Heart left ventricle (tissue), 13 donors: ENCODE measurements around the gene GALNT13.

Source experiments
- POLR2A ChIP-seq, 2 donors: fragments of 450-650 bp; IDR thresholded peaks; one replicate each; pipeline ENCODE4 v1.6.1; 2017; ENCODE audit warnings: antibody characterized with exemption in 2 of 2, mild to moderate bottlenecking in 2 of 2, moderate library complexity in 2 of 2
- TF ChIP-seq, protein P1 (sequence below), 12 donors: fragments of 200-600 bp; sonication (generic) in 4 of 12; IDR thresholded peaks; one replicate each; pipeline versions ENCODE4 v1.5.0 to v1.8.0; 2018 to 2022; ENCODE audit warnings: antibody characterized with exemption in 12 of 12, mild to moderate bottlenecking in 5 of 12
- donor health status: ischemic (EF 13 %, LVEDD 7.1; RV severe dilation, severe dysfunction).
- donor health status: DM: no; HTN: yes; CAD: no.
- donor health status: DM: no; HTN: no; CAD: no.
- donor health status: ischemic (EF 25% LVEDD 6.9; RV normal size, moderate dysfunction).
- donor health status: ischemic (EF 25% LVEDD 5.7; RV mildly dilated, moderate dysfunction).
- donor health status: ischemic (EF 35%, LVEDD 5.7; RV mildly dilated, moderate dysfunction).
- donor health status: nonischemic (EF 11% LVEDD 7.7; RV severe dilation, severe dysfunction).
- donor health status: DM: yes; HTN: yes; CAD: no.
- donor health status: PGD.
- donor health status: ischemic (EF 29% LVEDD 5.4; RV normal size, mild dysfunction).
- donor health status: nonischemic (EF 23%, LVEDD 6.1; RV moderate dilation, normal function).

GRCh38 chr2:154394600-154394999 is 522.9 kb downstream of the GALNT13 start:
- TF ChIP-seq POLR2A (IDR thresholded peaks at IDR 0.05) = no peak
- TF ChIP-seq, protein P1, sequence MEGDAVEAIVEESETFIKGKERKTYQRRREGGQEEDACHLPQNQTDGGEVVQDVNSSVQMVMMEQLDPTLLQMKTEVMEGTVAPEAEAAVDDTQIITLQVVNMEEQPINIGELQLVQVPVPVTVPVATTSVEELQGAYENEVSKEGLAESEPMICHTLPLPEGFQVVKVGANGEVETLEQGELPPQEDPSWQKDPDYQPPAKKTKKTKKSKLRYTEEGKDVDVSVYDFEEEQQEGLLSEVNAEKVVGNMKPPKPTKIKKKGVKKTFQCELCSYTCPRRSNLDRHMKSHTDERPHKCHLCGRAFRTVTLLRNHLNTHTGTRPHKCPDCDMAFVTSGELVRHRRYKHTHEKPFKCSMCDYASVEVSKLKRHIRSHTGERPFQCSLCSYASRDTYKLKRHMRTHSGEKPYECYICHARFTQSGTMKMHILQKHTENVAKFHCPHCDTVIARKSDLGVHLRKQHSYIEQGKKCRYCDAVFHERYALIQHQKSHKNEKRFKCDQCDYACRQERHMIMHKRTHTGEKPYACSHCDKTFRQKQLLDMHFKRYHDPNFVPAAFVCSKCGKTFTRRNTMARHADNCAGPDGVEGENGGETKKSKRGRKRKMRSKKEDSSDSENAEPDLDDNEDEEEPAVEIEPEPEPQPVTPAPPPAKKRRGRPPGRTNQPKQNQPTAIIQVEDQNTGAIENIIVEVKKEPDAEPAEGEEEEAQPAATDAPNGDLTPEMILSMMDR (IDR thresholded peaks at IDR 0.05) = no peak
